ENCODE results near the gene CDSN. TPM values are rescaled to one million over a fixed set of nuclear protein-coding genes. Genes with fewer than 3 reads are reported as not detected.

The CDSN gene
- polyA plus RNA-seq, 1 donor: 0.06 TPM

- no peak for DNase-seq (ENCODE audit: low read depth)
Observed at GRCh38 chr6:31116661-31117385, 3.4 kb downstream of the CDSN start.

- no peak for DNase-seq (ENCODE audit: low read depth)
Observed at GRCh38 chr6:31115941-31116560, 4.2 kb downstream of the CDSN start.

GRCh38 chr6:31114970-31115849 is 5.0 kb downstream of the CDSN start:
- no peak for DNase-seq (ENCODE audit: low read depth)

GRCh38 chr6:31114541-31114878 is 5.7 kb downstream of the CDSN start, which contains the start of gene PSORS1C1:
PSORS1C1 (plus strand) TSS chr6:31114800; CDS start chr6:31129633, 14,833 bp downstream.
- DNase-seq (ENCODE audit: low read depth): no peak

GRCh38 chr6:31113861-31114540 is 6.2 kb downstream of the CDSN start:
- DNase-seq (ENCODE audit: low read depth): no peak

- no peak for DNase-seq (ENCODE audit: low read depth)
Observed at GRCh38 chr6:31112478-31112877, 7.8 kb downstream of the CDSN start, which contains the start of gene C6orf15. C6orf15 (minus strand) TSS chr6:31112575; CDS start chr6:31112555, 20 bp downstream.

GRCh38 chr6:31111712-31112111 is 8.5 kb downstream of the CDSN start:
- DNase-seq (ENCODE audit: low read depth): no peak

GRCh38 chr6:31110825-31111582 is 9.2 kb downstream of the CDSN start:
- no peak for DNase-seq (ENCODE audit: low read depth)

- no peak for DNase-seq (ENCODE audit: low read depth)
Observed at GRCh38 chr6:31107052-31107451, 13.2 kb downstream of the CDSN start.

- no peak for DNase-seq (ENCODE audit: low read depth)
Observed at GRCh38 chr6:31103136-31103535, 17.1 kb downstream of the CDSN start.

- DNase-seq (ENCODE audit: low read depth): no peak
Observed at GRCh38 chr6:31098449-31098938, 21.8 kb downstream of the CDSN start.

- DNase-seq (ENCODE audit: low read depth): no peak
Observed at GRCh38 chr6:31096656-31097055, 23.6 kb downstream of the CDSN start.

- no peak for DNase-seq (ENCODE audit: low read depth)
Observed at GRCh38 chr6:31096215-31096614, 24.0 kb downstream of the CDSN start.

- DNase-seq (ENCODE audit: low read depth): no peak
Observed at GRCh38 chr6:31094389-31094881, 25.8 kb downstream of the CDSN start.

- no peak for DNase-seq (ENCODE audit: low read depth)
Observed at GRCh38 chr6:31092769-31093505, 27.3 kb downstream of the CDSN start.

- DNase-seq (ENCODE audit: low read depth): no peak
Observed at GRCh38 chr6:31092238-31092637, 28.0 kb downstream of the CDSN start.

- no peak for DNase-seq (ENCODE audit: low read depth)
Observed at GRCh38 chr6:31091680-31092079, 28.6 kb downstream of the CDSN start.

GRCh38 chr6:31090973-31091364 is 29.3 kb downstream of the CDSN start:
- DNase-seq (ENCODE audit: low read depth): no peak

- DNase-seq (ENCODE audit: low read depth): no peak
Observed at GRCh38 chr6:31090275-31090972, 29.8 kb downstream of the CDSN start.

All from forelimb muscle (tissue), 1 donor.